H1 (cell line): Measurements from ENCODE around the gene ATP4A. TPM values are rescaled to one million over a fixed set of nuclear protein-coding genes. Genes with fewer than 3 reads are reported as not detected.

ENCODE experiments used
- BACH1 ChIP-seq: IDR thresholded peaks from 2 replicates; pipeline ENCODE4 v1.6.1; 2012; ENCODE audit warnings: low read length, improper control_type of control experiment
- BCL11A ChIP-seq, 2 experiments: IDR thresholded peaks; one replicate each; pipeline ENCODE4 v1.6.1; 2011; ENCODE audit warnings: low read depth in 2 of 2, low read length in 2 of 2, mild to moderate bottlenecking in 2 of 2
- CBX5 ChIP-seq: fragments of 300-800, 300-1000 bp; sonication (generic); IDR thresholded peaks from 2 replicates; pipeline ENCODE4 v1.7.1; 2016; ENCODE audit warnings: antibody characterized with exemption, low read length, low read depth
- CHD1 ChIP-seq: IDR thresholded peaks from 2 replicates; pipeline ENCODE4 v1.6.1; 2012; ENCODE audit warnings: low read depth, low read length, improper control_type of control experiment
- E2F6 ChIP-seq: IDR thresholded peaks from 2 replicates; pipeline ENCODE4 v1.6.1; 2012; ENCODE audit warnings: inconsistent platforms
- GTF2F1 ChIP-seq: IDR thresholded peaks from 2 replicates; pipeline ENCODE4 v1.6.1; 2012; ENCODE audit warnings: low read depth, low read length, improper control_type of control experiment, borderline replicate concordance
- KDM1A ChIP-seq: fragments of 200-600, 300-600 bp; sonication (generic); IDR thresholded peaks from 2 replicates; pipeline ENCODE4 v1.7.1; 2016; ENCODE audit warnings: mild to moderate bottlenecking, low read length, borderline replicate concordance
- KDM5A ChIP-seq: fragments of 200-600 bp; IDR thresholded peaks from 2 replicates; pipeline ENCODE4 v1.7.1; 2012; ENCODE audit warnings: mild to moderate bottlenecking, low read length, inconsistent platforms, mixed read lengths
- PHF8 ChIP-seq: fragments of 200-600 bp; sonication (generic); conservative IDR thresholded peaks from 2 replicates; pipeline ENCODE4 v1.7.1; 2012; ENCODE audit warnings: low read depth, mild to moderate bottlenecking, inconsistent platforms, low read length, moderate library complexity
- POU5F1 ChIP-seq: IDR thresholded peaks from 2 replicates; pipeline ENCODE4 v1.6.1; 2011; ENCODE audit warnings: low read depth, mild to moderate bottlenecking, low read length, moderate library complexity
- RAD21 ChIP-seq, 2 experiments: IDR thresholded peaks in 1 of 2; conservative IDR thresholded peaks in 1 of 2; 2 replicates each; pipeline ENCODE4 v1.6.1; 2011; ENCODE audit warnings: low read depth in 2 of 2, low read length in 2 of 2, improper control_type of control experiment in 1 of 2, inconsistent platforms in 1 of 2, mild to moderate bottlenecking in 1 of 2, moderate library complexity in 1 of 2
- RBBP5 ChIP-seq: IDR thresholded peaks from 2 replicates; pipeline ENCODE4 v1.7.1; 2012; ENCODE audit warnings: low read depth, mild to moderate bottlenecking, inconsistent platforms, low read length, moderate library complexity, borderline replicate concordance
- RFX5 ChIP-seq: IDR thresholded peaks from 2 replicates; pipeline ENCODE4 v1.6.1; 2011; ENCODE audit warnings: low read depth, low read length, improper control_type of control experiment, borderline replicate concordance
- RNF2 ChIP-seq: fragments of 200-900, 300-1000 bp; sonication (generic); IDR thresholded peaks from 2 replicates; pipeline ENCODE4 v1.7.1; 2016; ENCODE audit warnings: borderline replicate concordance, low read depth, mild to moderate bottlenecking, antibody characterized with exemption, low read length; ENCODE audit not compliant: poor library complexity, severe bottlenecking; ENCODE audit errors: missing control alignments
- RXRA ChIP-seq: IDR thresholded peaks from 2 replicates; pipeline ENCODE4 v1.6.1; 2011; ENCODE audit warnings: low read depth, mild to moderate bottlenecking, low read length, moderate library complexity; ENCODE audit not compliant: insufficient read depth
- SIX5 ChIP-seq: IDR thresholded peaks from 2 replicates; pipeline ENCODE4 v1.6.1; 2011; ENCODE audit warnings: mild to moderate bottlenecking, low read depth, low read length
- TBP ChIP-seq: IDR thresholded peaks from 2 replicates; pipeline ENCODE4 v1.6.1; 2011; ENCODE audit warnings: low read depth, low read length, improper control_type of control experiment
- YY1 ChIP-seq: IDR thresholded peaks from 2 replicates; pipeline ENCODE4 v1.6.1; 2011; ENCODE audit warnings: low read depth, mild to moderate bottlenecking, low read length
- ZNF274 ChIP-seq: IDR thresholded peaks from 2 replicates; pipeline ENCODE4 v1.7.0; 2012; ENCODE audit warnings: low read length, borderline replicate concordance; ENCODE audit errors: extremely low read depth
- polyA plus RNA-seq, 7 experiments: library from polyadenylated mRNA; depleted of rRNA in 3 of 7; stranded (reverse) in 5 of 7; unstranded in 2 of 7; fragments of >200 nt in 5 of 7; fragments of 200-250 nt in 2 of 7; gene quantifications; 1 replicate in 5 of 7; 2 replicates in 1 of 7; 4 replicates in 1 of 7; pipeline versions ENCODE4 v1.2.1 to v1.2.3, GENCODE V29; 2011 to 2013; ENCODE audit warnings: missing spikeins in 2 of 7, mixed read lengths in 2 of 7
- total RNA-seq: library from RNA; stranded (reverse); fragmentation: NEBNext Ultra II Directional; extraction: Animal tissue kit (Norgen Biotek cat#: 25700); gene quantifications from 2 replicates; pipeline ENCODE4 v1.2.1, GENCODE V29; 2021

Gene ATP4A
- total and polyA plus RNA-seq, 2 of the 8 experiments (the other 6 are each of a cell fraction or from before 2014, with no cell fraction given), result 0.50 to 1.2 TPM

GRCh38 chr19:35509861-35510625 lies 53.4 kb downstream of the ATP4A start (continued):
- TF ChIP-seq SIX5, result no peak
- no peak for TF ChIP-seq CHD1
- peak; percentile 90 for TF ChIP-seq YY1
- peak; percentile 71 to 80 for TF ChIP-seq RAD21 (IDR thresholded peaks at IDR 0.05 in 1 of 2, conservative IDR thresholded peaks at IDR 0.05 in 1 of 2; ENCODE audit: low read depth in 2 of 2, low read length in 2 of 2)
- peak; percentile 89 for TF ChIP-seq TBP
- no peak for TF ChIP-seq RBBP5
- TF ChIP-seq GTF2F1, result 0 out of 2 replicates have a peak, but pooled peaks have one; percentile 41
- TF ChIP-seq E2F6, result no peak
- no peak for TF ChIP-seq RXRA
- TF ChIP-seq KDM1A, result no peak
- TF ChIP-seq RNF2, result no peak
- TF ChIP-seq KDM5A, result no peak
- TF ChIP-seq CBX5, result no peak
- no peak for TF ChIP-seq BCL11A (IDR thresholded peaks at IDR 0.05; ENCODE audit: low read depth in 2 of 2, low read length in 2 of 2)
- no peak for TF ChIP-seq POU5F1
- no peak for TF ChIP-seq ZNF274
- no peak for TF ChIP-seq RFX5
- peak; percentile 90 for TF ChIP-seq PHF8
- 0 out of 2 replicates have a peak, but pooled peaks have one; percentile 24 for TF ChIP-seq BACH1
